ENCODE results near the gene PNMA5.

Gene PNMA5

GRCh38 chrX:152958524-152959465, 35.1 kb downstream of the PNMA5 start:
- DNase-seq: peak; percentile 94

- DNase-seq: no peak
Measured at GRCh38 chrX:152958047-152958446, 35.9 kb downstream of the PNMA5 start.

- DNase-seq: no peak
Measured at GRCh38 chrX:152950786-152951185, 43.1 kb downstream of the PNMA5 start.

GRCh38 chrX:152949114-152949513, 44.8 kb downstream of the PNMA5 start:
- no peak for DNase-seq

GRCh38 chrX:152946681-152947080, 47.2 kb downstream of the PNMA5 start:
- DNase-seq: no peak

GRCh38 chrX:152945021-152945979, 48.6 kb downstream of the PNMA5 start:
- DNase-seq: no peak

GRCh38 chrX:152943826-152944225, 50.1 kb downstream of the PNMA5 start:
- DNase-seq: no peak

GRCh38 chrX:152942077-152942442, 51.9 kb downstream of the PNMA5 start:
- DNase-seq: no peak

- DNase-seq: peak; percentile 93 to 94
Measured at GRCh38 chrX:152941328-152942076, 52.4 kb downstream of the PNMA5 start.
